NK-92 treated with Interleukin-12 subunit alpha and Interleukin-12 subunit beta, amount 100 ng/mL, for 24 hours (cell line): ENCODE results near the gene PRTG.
"Not testable (repeated sequence)": the region's sequence is repeated elsewhere in the genome, so short reads cannot be mapped to it uniquely, and the experiment has no call there.

ENCODE experiments used
- DNase-seq: peaks from one replicate; lab custom pipeline; 2025; lab: John Stamatoyannopoulos, UW

PRTG gene

DNA sequence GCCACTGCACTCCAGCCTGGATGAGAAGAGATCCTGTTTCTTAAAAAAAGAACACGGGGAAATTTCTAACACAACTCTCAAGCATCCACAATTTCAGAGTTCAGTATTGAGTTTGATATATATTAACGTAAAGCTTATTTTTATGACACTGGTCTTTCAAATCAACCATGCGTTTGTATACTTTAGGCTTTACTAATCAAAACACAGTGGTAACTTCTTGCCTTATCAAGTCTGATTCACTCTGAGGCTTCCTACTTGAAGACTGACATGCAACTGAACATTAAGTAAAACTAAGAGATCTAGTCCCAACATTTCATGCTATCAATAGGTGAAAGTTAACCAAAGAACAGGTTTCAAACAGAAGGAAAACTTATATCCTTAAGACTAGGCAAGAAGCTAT is 46.7 kb downstream of the PRTG start:
- DNase-seq = no peak

DNA sequence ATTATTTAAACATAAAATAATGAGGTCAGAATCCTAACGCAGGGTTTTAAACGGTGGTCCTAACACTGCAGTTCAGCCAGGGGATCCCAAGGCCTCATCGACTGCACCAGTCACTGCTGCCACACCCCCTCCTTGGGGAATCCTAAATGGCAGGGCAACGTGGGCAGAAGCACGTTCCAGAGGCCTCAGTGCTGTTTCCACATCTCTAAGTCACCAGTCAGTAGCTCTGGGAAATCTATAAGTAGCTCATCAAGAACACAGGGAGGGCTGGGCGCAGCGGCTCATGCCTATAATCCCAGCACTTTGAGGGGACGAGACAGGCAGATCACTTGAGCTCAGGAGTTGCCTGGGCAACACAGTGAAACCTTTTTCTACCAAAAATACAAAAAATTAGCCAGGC is 47.5 kb downstream of the PRTG start:
- no peak for DNase-seq

DNA sequence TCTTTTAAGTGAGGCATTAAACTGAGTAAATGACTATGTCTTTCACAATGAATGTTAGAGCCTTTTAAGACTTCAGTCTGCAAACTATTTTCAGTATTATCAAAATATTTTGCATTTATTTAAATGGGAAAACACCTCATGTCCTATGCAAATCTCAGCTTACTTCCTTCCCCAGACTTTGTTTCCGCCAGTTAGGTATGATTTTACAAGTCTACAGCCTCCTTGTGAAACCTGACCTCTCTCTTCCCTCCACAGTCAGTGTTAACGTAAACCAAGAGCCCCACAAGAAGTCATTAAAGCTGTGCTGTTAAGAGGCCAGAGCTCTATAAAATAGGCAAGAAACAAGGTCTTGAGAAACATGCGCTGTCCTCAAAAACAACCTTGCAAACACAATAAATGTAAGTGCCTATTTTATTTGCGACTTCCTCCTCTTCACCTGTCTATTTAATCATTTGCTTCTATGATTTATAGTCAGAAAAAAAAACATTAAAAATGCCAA is 48.3 kb downstream of the PRTG start:
- DNase-seq = no peak

DNA sequence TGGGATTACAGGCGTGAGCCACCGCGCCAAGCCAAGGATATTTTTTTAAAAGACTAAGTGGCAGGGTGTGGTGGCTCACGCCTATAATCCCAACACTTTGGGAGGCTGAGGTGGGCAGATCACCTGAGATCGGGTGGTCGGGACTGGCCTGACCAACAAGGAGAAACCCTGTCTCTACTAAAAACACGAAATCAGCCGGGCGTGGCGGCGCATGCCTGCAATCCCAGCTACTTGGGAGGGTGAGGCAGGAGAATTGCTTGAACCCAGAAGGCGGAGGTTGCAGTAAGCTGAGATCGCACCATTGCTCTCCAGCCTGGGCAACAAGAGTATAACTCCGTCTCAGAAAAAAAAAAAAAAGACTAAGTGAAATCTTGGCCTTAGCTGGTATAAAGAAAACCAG is 49.8 kb downstream of the PRTG start:
- not testable (repeated sequence) for DNase-seq

DNA sequence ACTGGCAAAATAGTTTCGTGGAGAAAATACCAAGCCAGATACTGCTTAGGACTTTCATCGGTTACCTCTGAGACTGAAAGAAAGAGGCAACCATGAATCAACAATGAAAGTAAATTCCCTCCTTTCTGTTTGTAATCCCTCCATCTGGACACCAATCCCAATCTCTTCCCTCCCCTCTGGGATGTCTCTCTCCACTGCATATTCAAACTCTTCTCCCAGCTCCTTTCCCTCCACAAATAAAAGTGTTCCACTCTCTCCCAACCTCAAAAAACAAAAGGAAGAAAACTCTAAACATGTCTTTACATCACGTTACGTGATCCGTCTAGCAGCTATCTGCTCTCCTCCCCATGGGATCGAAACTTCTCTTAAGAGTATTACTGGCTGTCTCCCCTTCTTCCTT is 55.2 kb downstream of the PRTG start:
- DNase-seq = no peak

DNA sequence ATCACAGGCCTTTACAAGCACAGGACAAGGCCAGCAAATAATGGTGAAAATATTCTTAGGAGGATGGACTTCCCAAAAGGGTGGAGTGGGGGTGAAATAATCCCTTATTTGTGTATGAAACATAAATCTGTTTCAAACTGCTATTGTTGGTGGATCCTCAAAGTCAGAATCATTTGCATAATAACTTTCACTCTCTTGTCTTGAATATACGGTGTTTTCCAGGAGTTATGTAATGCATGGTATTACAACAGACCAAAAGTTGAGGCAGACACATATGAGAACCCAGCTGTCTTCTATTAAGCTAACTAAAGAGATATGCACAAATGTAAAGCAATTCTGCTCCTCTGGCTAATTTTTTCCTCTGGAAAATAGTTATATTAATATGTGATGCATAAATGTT is 57.7 kb downstream of the PRTG start:
- no peak for DNase-seq

DNA sequence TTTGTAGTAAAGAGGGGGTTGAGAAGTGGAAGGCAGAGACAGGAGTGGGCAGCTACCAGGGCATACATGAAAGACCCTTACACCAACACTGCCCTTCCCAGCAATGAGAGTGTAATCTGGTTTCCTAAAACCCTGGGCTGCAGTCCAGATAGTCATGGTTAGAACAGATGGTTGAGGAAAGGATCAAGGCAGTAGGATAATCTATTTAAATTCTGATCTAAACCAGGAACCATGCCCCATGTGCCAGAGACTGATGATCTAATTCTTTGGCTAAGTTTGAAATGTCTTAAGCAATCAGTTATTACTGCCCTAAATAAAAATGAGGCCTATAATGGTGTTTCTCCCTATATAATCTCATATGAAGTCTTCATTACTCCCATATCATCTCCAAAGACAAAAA is 59.6 kb downstream of the PRTG start:
- DNase-seq = no peak

DNA sequence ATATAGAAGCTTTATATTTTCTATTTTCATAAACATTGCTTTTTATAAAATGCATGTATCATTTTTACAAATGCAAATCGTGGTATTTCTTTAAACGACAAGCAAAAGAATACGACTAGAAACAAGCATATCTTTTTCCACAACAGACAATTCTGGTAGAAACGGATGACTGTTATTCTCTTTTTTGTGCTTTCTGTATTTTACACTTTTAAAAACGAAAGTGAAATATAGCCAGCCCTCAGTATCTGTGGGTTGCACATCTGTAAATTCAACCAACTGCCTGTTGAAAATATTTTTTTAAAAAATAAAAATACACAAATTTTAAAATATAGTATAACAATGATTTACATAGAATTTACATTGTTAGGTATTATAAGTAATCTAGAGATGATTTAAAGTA is 61.3 kb downstream of the PRTG start:
- no peak for DNase-seq

DNA sequence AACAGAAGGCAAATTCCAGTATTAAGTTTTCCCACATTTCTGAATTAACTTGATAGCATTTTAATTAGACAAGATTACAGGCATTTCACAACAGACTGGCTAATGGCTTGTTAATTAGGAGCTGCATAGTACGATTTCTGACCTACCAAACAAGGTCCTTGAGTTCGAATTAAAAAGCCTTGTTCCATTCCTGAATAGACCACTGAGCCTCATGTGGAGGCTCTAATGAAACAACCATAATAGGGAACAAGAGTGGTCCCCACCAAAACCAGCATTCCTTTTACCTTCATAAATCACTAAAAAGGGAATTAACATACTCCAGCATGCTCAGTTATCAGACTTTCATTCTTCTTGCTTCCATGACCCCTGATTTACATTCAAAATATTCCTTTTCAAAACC is 66.4 kb downstream of the PRTG start:
- DNase-seq = no peak

DNA sequence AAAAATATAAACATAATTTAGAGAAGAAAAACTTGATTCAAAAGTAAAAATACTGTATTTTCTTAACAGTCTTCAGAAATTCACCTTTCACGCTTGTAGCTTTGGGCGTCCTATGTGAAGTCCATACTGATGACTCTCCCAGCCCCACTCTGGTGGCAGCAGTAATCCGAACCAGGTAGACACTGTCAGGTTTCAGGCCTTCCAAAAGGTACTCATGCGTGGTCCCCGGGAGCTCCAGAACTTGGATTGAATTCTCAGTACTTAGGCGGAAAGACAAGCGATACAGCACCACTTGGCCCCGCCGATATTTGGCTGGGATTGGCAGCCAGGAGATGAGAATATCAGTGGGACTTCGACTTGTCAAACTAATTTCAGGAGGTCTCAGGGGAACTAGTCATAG is 69.7 kb downstream of the PRTG start:
- no peak for DNase-seq

DNA sequence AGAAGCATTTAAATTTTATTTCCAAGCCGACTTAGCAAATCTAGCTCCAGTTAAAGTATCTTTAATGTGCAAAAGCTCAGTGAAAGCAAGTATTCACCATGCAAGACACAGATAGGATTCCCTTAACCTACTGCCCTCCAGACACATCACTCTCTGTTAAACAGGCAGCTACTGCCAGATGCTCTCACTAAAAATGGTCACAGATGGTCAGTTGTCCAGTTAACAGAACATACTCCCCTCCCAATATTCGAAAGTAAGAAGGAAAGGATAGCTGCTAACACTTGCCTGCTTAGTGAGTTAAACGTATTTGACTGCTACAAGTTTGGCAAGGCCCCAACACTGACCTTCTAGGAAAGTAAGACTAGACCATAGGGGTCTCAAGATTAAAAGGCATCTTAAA is 73.7 kb downstream of the PRTG start:
- DNase-seq = no peak

DNA sequence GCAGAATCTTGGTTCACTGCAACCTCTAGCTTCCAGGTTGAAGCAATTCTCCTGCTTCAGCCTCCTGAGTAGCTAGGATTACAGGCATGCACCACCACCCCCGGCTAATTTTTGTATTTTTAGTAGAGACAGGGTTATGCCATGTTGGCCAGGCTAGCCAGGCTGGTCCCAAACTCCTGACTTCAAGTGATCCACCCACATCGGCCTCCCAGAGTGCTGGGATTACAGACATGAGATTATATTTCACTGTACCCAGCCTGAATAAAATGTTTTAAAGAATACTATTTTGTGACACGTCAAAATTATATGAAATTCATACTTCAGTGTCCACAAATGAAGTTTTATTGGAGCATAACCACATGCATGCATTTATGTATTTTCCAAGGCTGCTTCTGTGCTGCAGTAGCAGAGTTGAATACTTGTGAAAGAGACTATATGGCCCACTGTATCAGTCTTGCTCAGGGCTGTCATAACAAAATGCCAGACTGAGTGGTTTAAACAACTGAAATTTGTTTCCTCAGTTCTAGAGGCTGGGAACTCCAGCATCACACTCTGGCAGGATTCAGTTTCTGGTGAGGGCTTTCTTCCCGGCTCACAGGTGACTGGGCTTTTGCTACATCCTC is 77.2 kb downstream of the PRTG start:
- DNase-seq = no peak

DNA sequence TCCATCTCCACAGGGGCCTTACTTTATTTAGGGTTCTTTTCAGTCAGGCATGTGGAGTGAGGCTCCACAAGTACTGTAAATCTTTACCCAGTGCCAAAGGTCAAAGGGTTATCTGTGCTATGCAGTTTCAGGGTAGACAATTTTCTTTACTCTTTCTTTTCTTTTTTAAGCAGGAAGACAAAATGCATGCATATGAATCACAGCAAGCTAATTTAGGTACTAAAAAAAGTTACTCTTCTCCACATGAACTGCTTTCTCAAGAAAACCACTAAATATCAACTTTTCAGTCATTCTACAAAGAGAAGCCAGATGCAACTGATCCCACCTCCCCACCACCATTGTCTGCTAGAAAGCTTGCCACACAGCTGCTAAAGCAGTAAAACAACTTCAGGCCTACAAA is 81.5 kb downstream of the PRTG start:
- DNase-seq = no peak

DNA sequence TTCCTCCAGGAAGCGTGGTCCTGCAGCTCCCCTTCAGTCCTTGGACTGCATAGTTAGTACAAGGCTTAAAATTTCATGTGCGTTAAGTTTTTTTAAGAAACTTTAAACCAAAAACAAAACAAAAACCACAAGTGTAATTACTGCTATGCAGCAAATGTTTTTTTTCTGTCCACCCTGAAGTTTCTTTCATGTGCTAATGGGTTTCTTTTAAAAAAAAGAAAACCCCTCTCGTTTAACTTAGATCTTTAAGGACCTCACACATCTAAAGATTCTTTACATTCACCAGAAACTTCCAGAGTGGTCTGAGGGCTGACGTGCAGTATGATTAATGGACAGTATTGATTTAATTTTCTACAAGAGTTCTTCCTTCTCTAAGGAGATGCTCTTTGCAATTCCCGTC is 82.8 kb downstream of the PRTG start:
- no peak for DNase-seq

DNA sequence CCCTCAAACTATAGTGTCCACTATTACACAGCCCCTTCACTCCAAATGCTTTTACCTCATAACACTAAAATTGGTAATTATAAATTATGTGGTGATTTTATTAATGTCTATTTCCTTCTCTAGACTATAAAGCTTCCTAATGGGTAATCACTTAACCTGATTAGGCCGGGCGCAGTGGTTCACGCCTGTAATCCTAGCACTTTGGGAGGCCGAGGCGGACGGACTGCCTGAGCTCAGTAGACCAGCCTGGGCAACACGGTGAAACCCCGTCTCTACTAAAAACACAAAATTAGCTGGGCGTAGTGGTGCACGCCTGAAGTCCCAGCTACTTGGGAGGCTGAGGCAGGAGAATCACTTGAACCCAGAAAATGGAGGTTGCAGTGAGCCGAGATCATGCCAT is 83.5 kb downstream of the PRTG start:
- no peak for DNase-seq

DNA sequence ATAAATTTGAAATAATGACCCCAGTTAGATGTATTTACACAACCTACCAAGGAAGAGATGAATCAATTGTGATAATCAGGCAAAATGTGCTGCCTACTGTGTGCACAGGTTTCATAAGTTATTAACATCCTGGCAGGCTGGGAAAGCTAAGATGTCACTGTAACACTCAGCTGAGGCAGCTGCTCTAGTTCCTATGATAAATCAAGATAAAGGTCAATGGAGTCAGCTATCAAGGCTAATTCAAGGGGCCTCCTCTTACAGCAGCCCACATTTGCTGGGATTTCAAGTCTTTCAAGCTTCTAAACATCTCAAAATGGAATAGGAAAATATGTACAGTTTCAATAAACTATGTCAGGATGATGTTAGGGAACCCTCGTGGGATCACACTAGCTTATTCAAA is 84.1 kb downstream of the PRTG start:
- no peak for DNase-seq

DNA sequence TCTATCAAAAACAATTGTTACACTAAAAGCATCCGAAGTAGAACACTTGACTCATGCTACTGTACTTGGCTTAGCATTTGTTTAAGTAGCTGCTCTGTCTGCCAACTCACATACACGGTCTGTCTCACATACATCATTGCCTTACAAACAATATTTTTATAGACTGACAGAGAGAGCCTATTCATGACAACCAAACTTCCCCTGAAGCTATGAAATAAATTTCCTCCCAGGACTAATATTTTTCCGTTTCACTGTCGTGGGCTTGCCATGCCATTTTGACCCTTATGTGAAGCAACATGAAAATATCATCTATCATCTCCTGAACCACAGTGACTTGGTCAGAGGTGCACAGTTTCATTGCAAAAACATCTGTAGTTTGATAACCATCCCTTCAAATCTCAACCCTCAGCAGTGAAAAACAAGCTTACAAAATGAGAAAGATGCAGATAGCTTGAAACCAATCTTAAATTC is 88.4 kb downstream of the PRTG start:
- DNase-seq = no peak

DNA sequence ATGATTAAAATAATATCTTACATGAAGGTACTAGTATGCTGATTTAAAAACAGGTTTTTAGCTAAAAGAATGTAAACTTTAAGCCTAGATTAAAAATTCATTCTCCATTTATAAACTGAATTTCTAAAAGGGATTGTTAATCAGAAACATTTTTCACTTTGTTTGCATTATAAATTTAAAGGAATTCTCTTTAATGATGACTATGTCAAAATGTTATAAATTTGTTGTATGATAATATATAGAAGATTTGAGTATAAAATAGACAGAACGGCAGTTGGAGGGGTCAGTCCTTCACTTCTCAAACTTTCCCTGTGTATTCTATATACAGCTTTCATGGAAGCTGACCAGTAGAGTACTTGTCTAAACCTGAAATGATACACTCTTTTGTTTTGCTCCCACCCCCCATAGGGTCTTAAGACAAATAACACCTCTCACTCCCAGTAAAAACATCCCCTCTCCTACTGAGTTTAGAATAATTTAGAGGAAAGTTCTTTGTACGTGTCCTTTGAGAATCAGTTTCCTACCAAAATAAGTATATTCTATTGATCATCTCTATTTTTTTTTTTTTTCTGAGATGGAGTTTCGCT is 90.0 kb downstream of the PRTG start:
- DNase-seq = no peak

DNA sequence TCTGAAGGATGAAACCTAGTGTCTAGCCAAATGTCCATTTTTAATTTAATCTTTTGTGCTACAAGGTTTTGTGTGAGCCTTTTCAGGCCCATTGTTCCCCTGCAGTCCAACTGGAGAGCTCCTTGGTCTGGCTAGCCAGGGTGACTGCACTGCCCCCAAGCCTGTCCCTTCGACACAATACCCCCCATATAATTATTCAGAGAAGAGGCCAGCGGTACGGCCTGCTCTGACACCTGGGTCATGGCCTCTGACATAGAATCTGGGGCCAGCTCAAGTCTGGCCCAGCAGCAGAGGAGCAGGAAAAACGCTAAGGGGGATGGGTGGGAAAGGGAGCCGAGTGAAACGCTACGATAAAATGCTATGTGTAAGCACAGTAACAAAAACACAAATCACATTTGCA is 90.6 kb downstream of the PRTG start:
- no peak for DNase-seq

DNA sequence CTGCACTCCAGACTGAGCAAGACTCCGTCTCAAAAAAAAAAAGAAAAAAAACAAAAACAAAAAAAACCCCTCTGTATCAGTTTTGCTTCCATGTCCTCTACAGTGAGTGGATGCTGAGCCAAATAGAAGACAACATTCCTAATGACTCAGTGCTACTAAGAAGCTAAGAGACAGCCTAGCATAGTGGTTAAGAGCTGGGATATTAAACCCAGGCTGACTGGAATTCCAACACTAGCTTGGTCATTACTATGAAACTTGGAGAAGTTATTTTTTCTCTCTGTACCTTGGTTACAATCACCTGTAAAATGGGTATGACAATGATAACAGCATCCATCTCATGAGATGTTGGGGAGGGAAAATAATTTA is 93.9 kb downstream of the PRTG start:
- no peak for DNase-seq

DNA sequence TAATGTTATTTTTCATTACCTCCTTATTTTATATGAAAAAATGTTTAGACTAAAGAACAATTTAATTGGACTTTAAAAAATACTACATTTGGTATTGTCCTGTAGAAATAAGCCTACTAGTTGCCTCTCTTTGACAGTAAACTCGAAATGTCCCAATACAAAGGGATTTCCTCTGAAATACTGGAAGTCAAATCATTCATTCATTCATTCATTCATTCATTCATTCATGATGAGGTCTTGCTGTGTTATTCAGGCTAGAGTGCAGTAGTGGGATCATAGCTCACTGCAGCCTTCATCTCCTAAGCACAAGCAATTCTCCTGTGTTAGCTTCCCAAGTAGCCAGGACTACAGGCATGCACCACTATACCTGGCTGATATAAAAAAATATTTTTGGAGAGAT is 104.2 kb downstream of the PRTG start:
- no peak for DNase-seq

DNA sequence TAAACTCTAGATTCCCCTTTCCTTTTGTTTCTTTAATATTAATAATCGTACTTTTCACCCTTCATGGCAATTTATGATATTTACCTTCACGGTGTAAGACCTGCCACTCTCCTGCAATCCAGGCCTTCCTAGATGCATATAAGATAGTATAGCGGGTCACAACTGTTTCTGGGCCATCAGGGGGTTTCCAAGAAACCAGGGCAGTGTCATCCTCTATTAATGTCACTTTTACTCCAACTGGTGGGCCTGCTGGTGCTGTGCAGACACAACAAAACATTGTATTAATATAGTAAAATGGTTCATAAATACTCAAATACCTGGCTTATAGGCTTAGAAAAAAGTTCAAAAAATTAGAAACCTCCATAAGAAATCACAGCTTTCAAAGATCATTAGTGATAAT is 105.9 kb downstream of the PRTG start:
- DNase-seq = no peak

DNA sequence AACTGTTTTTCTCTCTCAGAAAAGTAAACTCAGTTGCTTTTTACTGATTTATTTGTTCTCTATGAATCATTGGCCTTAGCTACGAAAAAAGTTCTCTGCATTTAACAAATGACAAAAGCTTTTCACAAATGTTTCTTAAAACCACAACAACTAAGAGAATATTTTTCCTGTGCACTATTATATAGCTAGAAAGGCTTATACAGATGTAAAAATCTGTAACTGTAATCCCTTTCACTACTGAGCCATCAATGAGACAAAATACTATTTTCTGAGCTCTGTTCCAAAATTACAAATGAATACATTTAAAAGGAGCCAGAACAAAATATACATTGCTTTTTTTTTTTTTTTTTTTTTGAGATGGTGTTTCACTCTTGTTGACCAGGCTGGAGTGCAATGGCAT is 109.2 kb downstream of the PRTG start:
- no peak for DNase-seq

DNA sequence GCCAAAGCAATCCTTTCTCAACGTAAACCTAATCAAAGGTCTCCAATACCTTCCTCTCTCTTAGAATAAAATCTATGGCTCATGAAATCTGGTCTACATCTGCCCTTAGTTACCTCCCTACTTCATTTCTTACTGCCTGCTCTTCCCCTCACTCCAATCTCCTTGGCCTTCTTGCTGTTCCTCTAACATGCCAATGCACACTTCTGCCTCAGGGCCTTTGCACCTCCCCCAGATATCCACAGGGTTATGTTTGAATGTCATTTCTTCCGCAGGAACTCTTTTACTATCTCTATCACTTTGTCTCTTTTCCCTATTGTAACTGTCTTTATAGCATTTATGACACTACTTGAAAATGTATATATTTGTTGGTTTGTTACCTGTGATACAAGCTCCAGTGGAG is 110.5 kb downstream of the PRTG start:
- no peak for DNase-seq
